HCT116 (cell line): ENCODE data around the gene TARBP2. TPM values are rescaled to one million over a fixed set of nuclear protein-coding genes. Genes with fewer than 3 reads are reported as not detected.

Experiments
- ATAC-seq: fragments of 200-7000 bp; cut with Tn5 transposase; 2 replicates; pipeline ENCODE4 v1.9.1; 2020; ENCODE audit warnings: mild to moderate bottlenecking, moderate library complexity
- BruUV-seq: library from RNA; stranded (reverse); fragments of 400-500 nt; replicated peaks from 2 replicates; lab custom pipeline; 2021; lab: Mats Ljungman, UMichigan
- CTCF ChIA-PET: fragments of 300-600 bp; sonication (Branson Sonifier 250); formaldehyde crosslinking; loops from one replicate; lab custom pipeline; 2021; ENCODE audit warnings: antibody characterized with exemption; lab: Charles Lee
- POLR2A ChIA-PET: fragments of 300-600, 350-600 bp; sonication (Branson Sonifier 250); formaldehyde crosslinking; loops from one replicate; lab custom pipeline; 2021; ENCODE audit warnings: antibody characterized with exemption; lab: Charles Lee
- RAD21 ChIA-PET, 2 experiments: fragments of 300-600 bp; sonication (Branson Sonifier 250); formaldehyde crosslinking; loops; one replicate each; lab custom pipeline; 2023; ENCODE audit warnings: low total read pairs in 2 of 2; ENCODE audit not compliant: uncharacterized antibody in 2 of 2, unreplicated experiment in 2 of 2, low non-redundant PET in 1 of 2; lab: Charles Lee
- DNase-seq: peaks from one replicate; pipeline ENCODE4 v3.0.0-alpha.2; 2010; ENCODE audit warnings: low read depth, low spot score
- H2AFZ ChIP-seq: fragments of 200-600 bp; shearing (Covaris generic), sonication (generic); 2 replicates; pipeline ENCODE4 v1.6.1; 2017; ENCODE audit warnings: low read depth, mixed run types, mixed read lengths, antibody characterized with exemption, low read length; ENCODE audit not compliant: poor library complexity, severe bottlenecking
- H3K27ac ChIP-seq: 2 replicates; pipeline ENCODE4 v1.5.1; 2012; ENCODE audit warnings: low read depth, low read length
- H3K27me3 ChIP-seq: fragments of 200-600 bp; sonication (generic); 2 replicates; pipeline ENCODE4 v1.6.1; 2016; ENCODE audit warnings: mixed run types, low read length, mixed read lengths; ENCODE audit not compliant: insufficient read depth
- H3K36me3 ChIP-seq, 2 experiments: fragments of 200-500 bp in 1 of 2; fragments of 200-600 bp in 1 of 2; sonication (Bioruptor generic) in 1 of 2; sonication (generic) in 1 of 2; 2 replicates each; pipeline versions ENCODE4 v1.5.1 to v1.6.1; 2014 to 2016; ENCODE audit warnings: low read length in 2 of 2, inconsistent platforms in 1 of 2, mixed read lengths in 1 of 2, mixed run types in 1 of 2; ENCODE audit not compliant: insufficient read depth in 2 of 2, control insufficient read depth in 1 of 2
- H3K4me1 ChIP-seq, 2 experiments: fragments of 200-600 bp in 1 of 2; sonication (generic) in 1 of 2; 2 replicates each; pipeline versions ENCODE4 v1.5.1 to v1.6.1; 2012 to 2017; ENCODE audit warnings: low read length in 2 of 2, inconsistent platforms in 1 of 2, mild to moderate bottlenecking in 1 of 2, mixed read lengths in 1 of 2, mixed run types in 1 of 2, moderate library complexity in 1 of 2; ENCODE audit not compliant: insufficient read depth in 2 of 2, control insufficient read depth in 1 of 2
- H3K4me2 ChIP-seq: fragments of 200-600 bp; sonication (generic); 2 replicates; pipeline ENCODE4 v1.6.1; 2017; ENCODE audit warnings: mixed run types, low read length, mixed read lengths
- H3K4me3 ChIP-seq, 2 experiments: fragments of 200-600 bp in 1 of 2; sonication (generic) in 1 of 2; replicated peaks in 1 of 2; 2 replicates each; pipeline ENCODE4 v1.5.1; 2011 to 2016; ENCODE audit warnings: low read length in 2 of 2, control low read depth in 1 of 2, low read depth in 1 of 2, mild to moderate bottlenecking in 1 of 2, mixed read lengths in 1 of 2, mixed run types in 1 of 2
- H3K79me2 ChIP-seq: fragments of 200-600 bp; sonication (generic); 2 replicates; pipeline ENCODE4 v1.6.1; 2017; ENCODE audit warnings: mild to moderate bottlenecking, mixed run types, low read length, moderate library complexity, mixed read lengths; ENCODE audit not compliant: insufficient read depth
- H3K9ac ChIP-seq: fragments of 200-600 bp; sonication (generic); 2 replicates; pipeline ENCODE4 v1.6.1; 2016; ENCODE audit warnings: low read length, mixed read lengths
- H3K9me2 ChIP-seq: fragments of 200-600 bp; sonication (generic), shearing (Covaris generic); 2 replicates; pipeline ENCODE4 v1.6.1; 2017; ENCODE audit warnings: mixed run types, mild to moderate bottlenecking, moderate library complexity; ENCODE audit not compliant: insufficient read depth
- H3K9me3 ChIP-seq, 2 experiments: fragments of 200-500 bp in 1 of 2; fragments of 200-600 bp in 1 of 2; sonication (Bioruptor generic) in 1 of 2; sonication (generic) in 1 of 2; 2 replicates each; pipeline ENCODE4 v1.6.1; 2014 to 2017; ENCODE audit warnings: low read length in 2 of 2, mixed read lengths in 2 of 2, inconsistent platforms in 1 of 2, low read depth in 1 of 2, mild to moderate bottlenecking in 1 of 2, mixed run types in 1 of 2, moderate library complexity in 1 of 2; ENCODE audit not compliant: control insufficient read depth in 1 of 2, insufficient read depth in 1 of 2
- H4K20me1 ChIP-seq: fragments of 200-600 bp; sonication (generic), shearing (Covaris generic); 2 replicates; pipeline ENCODE4 v1.6.1; 2017; ENCODE audit warnings: mixed run types, mild to moderate bottlenecking, moderate library complexity; ENCODE audit not compliant: insufficient read depth
- EGR1 ChIP-seq: IDR thresholded peaks from 2 replicates; pipeline ENCODE4 v1.6.1; 2012; ENCODE audit warnings: low read depth
- EZH2phosphoT487 ChIP-seq: fragments of 200-600 bp; IDR thresholded peaks from 2 replicates; pipeline ENCODE4 v1.6.1; 2018; ENCODE audit warnings: antibody characterized with exemption, borderline replicate concordance
- FOSL1 ChIP-seq: IDR thresholded peaks from 2 replicates; pipeline ENCODE4 v1.6.1; 2012; ENCODE audit warnings: low read depth
- POLR2AphosphoS5 ChIP-seq: IDR thresholded peaks from 2 replicates; pipeline ENCODE4 v1.6.1; 2011; ENCODE audit warnings: mild to moderate bottlenecking, low read depth, low read length, moderate library complexity
- TCF7L2 ChIP-seq: IDR thresholded peaks from 2 replicates; pipeline ENCODE4 v1.7.0; 2011; ENCODE audit warnings: borderline replicate concordance, inconsistent platforms; ENCODE audit not compliant: insufficient read depth, insufficient read length; ENCODE audit errors: extremely low read depth
- ZNF274 ChIP-seq: fragments of 200-500 bp; sonication (Bioruptor generic); IDR thresholded peaks from 2 replicates; pipeline ENCODE4 v1.6.1; 2014; ENCODE audit warnings: mild to moderate bottlenecking, low read depth, low read length, inconsistent platforms
- intact Hi-C: fragments of 100-400 bp; cut with micrococcal nuclease; formaldehyde crosslinking; loops from 2 replicates; pipeline ENCODE4 v1.10.0; 2022
- total RNA-seq: library from RNA; stranded (reverse); gene quantifications from one replicate; pipeline ENCODE4 v1.2.1, GENCODE V29; 2021; ENCODE audit not compliant: unreplicated experiment
- TF ChIP-seq, protein P1 (sequence below): IDR thresholded peaks from 2 replicates; pipeline ENCODE4 v1.6.1; 2012; ENCODE audit warnings: low read depth
- TF ChIP-seq, protein P2 (sequence below): IDR thresholded peaks from 2 replicates; pipeline ENCODE4 v1.6.1; 2012

The TARBP2 gene
- total RNA-seq, 1 experiment from 2014 or later, result 40.1 TPM

DNA sequence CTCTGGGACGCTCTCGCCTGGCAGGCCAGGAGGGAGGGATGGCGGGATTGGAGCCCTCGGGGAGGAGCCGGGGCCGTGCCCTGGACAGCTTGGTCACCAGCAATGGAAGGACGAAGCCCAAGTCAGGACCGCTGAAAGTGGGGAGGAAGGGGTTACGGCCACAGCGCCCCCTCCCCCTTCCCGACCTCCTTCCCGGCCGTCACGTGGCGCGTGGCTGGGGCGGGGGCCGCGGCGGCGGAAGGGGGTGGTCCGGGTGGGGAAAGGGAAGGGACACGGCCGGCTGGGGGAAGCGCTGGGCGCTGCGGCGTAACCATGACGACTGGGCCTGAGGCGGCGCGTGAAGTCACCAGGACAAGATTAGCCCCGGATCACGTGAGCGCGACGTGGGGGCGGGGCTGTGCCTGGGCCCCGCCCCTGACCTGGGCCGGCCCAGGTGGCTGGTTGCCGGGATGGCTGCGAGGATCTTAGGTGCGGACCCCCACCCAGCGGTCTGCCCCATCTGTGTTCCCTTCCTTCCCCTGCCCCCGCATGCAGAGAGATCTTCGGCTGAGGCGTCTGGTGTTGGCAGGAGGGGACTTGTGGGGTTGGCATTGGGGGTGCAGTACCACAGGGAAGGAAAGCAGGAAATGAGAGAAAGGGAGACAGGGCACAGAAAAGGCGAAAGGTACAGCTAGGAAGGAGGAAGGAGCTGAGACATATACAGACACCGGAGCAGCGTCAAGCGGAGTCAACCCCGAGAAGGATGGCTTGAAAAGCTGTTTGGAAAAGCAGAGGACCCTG, 8.1 kb upstream of the TARBP2 start:
- H3K27ac ChIP-seq, result peak overlapping the region; percentile 41
- no peaks in the 10 kb centered on the region for H3K27me3 ChIP-seq
- intact Hi-C loops, result no loop called here
- POLR2A ChIA-PET, result no interaction called here
- no peaks in the 10 kb centered on the region for H3K9me3 ChIP-seq
- no peak overlapping the region for H2AFZ ChIP-seq
- peak overlapping the region; percentile 41 to 59 for H3K4me3 ChIP-seq
- no peaks in the 10 kb centered on the region for H4K20me1 ChIP-seq
- DNase-seq (peak; percentile 64), ATAC-seq (peak; percentile 92)
- peak; percentile 81 for TF ChIP-seq POLR2AphosphoS5
- TF ChIP-seq ZNF274, result no peak
- TF ChIP-seq, protein P1, sequence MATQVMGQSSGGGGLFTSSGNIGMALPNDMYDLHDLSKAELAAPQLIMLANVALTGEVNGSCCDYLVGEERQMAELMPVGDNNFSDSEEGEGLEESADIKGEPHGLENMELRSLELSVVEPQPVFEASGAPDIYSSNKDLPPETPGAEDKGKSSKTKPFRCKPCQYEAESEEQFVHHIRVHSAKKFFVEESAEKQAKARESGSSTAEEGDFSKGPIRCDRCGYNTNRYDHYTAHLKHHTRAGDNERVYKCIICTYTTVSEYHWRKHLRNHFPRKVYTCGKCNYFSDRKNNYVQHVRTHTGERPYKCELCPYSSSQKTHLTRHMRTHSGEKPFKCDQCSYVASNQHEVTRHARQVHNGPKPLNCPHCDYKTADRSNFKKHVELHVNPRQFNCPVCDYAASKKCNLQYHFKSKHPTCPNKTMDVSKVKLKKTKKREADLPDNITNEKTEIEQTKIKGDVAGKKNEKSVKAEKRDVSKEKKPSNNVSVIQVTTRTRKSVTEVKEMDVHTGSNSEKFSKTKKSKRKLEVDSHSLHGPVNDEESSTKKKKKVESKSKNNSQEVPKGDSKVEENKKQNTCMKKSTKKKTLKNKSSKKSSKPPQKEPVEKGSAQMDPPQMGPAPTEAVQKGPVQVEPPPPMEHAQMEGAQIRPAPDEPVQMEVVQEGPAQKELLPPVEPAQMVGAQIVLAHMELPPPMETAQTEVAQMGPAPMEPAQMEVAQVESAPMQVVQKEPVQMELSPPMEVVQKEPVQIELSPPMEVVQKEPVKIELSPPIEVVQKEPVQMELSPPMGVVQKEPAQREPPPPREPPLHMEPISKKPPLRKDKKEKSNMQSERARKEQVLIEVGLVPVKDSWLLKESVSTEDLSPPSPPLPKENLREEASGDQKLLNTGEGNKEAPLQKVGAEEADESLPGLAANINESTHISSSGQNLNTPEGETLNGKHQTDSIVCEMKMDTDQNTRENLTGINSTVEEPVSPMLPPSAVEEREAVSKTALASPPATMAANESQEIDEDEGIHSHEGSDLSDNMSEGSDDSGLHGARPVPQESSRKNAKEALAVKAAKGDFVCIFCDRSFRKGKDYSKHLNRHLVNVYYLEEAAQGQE, result no peak
- no peak for TF ChIP-seq EZH2phosphoT487
- TF ChIP-seq FOSL1, result no peak
- no peak for TF ChIP-seq EGR1
- TF ChIP-seq, protein P2, sequence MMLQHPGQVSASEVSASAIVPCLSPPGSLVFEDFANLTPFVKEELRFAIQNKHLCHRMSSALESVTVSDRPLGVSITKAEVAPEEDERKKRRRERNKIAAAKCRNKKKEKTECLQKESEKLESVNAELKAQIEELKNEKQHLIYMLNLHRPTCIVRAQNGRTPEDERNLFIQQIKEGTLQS, result no peak
- TF ChIP-seq TCF7L2, result no peak
- no TSS peak for BruUV-seq
- peak overlapping the region; percentile 56 for H3K9ac ChIP-seq
- no peaks in the 10 kb centered on the region for H3K36me3 ChIP-seq
- CTCF ChIA-PET, result interaction anchor here (1.2 kb wide), 1 partner anchor 141 kb away, joined by 3 read pairs; no protein-coding TSS in a partner anchor
- H3K4me2 ChIP-seq, result peak overlapping the region; percentile 89
- H3K9me2 ChIP-seq, result no peaks in the 10 kb centered on the region
- peaks cover 14 to 28% of the 10 kb centered on the region in 2 experiments for H3K4me1 ChIP-seq
- no peaks in the 10 kb centered on the region for H3K79me2 ChIP-seq
- RAD21 ChIA-PET, result no interaction called here
